ENCODE measurements around the gene BTG2. TPM values are rescaled to one million over a fixed set of nuclear protein-coding genes. Genes with fewer than 3 reads are reported as not detected.

Gene BTG2
- total RNA-seq, 1 donor from 2014 or later: 178 TPM

GRCh38 chr1:203338335-203339036 is 33.2 kb downstream of the BTG2 start:
- no peak for DNase-seq (ENCODE audit: low spot score)

- DNase-seq (ENCODE audit: low spot score): no peak
These were observed 34.9 kb downstream of the BTG2 start for GRCh38 chr1:203340112-203340790.

DNA sequence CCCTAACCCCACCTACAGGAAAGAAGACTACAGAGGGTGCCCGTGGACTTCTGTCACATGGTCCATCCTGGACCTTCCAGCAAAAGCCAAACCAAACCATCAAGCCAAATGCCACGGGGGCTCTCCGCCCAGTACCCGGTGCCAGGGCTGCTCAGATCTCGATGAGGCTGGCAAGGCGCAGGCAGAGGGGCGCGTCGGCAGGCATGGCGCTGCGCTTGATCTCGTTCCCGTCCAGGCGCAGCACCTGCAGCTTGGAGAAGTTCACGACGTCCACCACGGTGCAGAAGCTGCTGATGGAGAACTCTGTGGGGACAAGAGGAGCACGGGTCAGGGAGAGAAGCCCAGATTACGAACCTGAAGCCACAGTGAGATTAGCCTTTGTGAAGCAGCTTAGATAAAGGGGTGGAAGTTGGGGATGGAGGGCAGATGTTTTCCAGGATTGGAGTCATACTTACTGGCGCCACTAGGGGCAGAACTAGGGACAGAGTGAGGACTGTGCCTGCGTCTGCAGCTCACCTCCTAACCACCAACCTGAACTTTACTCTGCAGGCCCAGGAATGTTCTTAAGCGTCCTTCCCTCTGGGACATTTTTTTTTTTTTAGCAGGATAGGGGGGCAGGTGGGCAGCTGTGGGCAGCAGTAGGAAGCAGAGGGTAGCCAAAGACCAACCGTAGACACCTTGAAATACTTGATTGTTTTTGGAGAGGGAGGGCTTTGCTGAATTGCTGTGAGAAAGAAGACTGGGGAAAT is 37.0 kb downstream of the BTG2 start:
- no peak for DNase-seq (ENCODE audit: low spot score)

DNA sequence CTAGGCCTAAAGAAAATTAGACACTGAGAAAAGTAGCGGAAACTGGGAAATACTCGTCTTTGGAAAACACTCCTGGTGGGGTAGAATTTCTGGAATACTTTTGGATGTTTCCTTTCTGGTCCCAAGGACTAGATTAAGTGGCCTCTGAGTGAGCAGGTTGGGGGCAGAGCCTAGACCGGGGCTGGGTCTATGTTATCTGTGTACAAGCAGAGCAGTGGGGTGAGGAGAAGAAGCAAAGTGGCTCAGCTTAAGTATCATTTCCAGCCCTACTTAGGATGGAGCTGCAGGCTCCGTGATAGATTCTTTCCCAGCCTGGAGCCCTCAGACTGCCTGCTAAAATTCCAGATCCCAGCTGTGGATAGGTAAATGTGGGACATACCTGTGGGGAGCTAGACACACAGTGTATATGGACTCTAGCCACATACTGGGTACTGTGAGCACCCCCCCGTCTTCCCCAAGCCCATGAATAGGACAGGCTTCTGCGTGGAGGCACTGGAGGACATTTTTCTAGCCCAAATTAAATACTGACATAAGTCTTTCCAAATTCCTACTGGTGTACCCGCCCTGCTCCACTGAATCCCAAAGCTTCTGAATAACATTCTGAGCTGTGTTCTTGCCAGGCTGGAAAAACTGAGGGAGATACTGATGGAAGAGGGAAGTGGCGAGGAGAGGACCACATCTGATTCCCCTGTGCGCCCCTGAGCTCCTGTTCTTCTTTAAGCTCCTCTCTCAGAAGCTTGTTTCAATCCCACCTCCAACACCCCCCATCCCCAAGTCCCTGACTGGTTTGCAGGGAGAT is 38.8 kb downstream of the BTG2 start:
- DNase-seq (ENCODE audit: low spot score): no peak

DNA sequence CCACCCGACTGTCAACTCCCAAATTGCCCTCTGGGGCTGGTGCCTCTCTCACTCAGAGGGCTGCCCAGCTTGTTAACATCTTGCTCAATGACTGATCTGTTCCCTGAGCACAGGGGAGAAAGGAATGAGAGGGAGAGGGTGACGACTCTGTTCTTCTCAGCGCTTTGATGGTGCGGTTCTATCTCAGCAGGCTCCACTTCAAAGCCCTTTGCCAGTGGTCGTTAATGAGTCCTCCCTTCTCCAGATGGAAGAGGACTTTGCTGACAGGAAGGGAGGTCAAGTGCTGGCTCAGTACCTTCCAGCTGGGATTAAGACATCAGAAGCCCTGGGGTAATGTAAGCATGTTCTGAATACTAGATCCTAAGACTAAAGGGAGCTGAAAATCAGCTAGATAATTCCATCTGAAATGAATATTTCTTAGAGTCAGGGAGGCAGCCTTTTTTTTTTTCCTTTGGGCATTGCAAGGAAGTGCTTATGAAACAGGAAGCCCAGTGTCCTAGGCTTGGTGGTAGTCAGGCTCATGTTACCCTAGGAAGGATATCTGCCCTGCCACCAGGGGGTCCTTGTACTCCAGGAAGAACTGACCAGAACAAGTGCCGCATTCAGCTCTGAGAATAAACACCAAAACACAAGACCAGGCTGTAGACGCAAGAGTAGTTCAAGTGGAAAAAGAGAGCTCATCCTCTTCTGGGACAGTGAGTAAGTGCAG is 40.9 kb downstream of the BTG2 start:
- DNase-seq (ENCODE audit: low spot score): no peak

DNA sequence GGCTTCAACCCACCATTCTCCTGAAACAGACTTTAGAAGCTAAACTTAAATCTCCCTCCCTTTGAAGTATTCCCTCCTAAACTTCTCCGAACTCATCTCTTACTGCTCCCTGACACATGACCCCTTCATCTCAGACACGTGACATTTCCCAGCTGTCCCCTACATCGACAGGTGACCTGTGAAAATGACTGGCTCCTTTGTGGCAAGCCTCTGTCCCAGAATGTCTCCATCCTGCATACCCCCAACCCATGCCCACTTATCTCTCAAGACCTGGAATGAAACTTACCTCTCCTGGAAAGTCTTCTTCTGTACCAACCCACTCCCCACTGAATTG is 41.4 kb downstream of the BTG2 start:
- no peak for DNase-seq (ENCODE audit: low spot score)

GRCh38 chr1:203349166-203349565 is 43.8 kb downstream of the BTG2 start:
- DNase-seq (ENCODE audit: low spot score): no peak

DNA sequence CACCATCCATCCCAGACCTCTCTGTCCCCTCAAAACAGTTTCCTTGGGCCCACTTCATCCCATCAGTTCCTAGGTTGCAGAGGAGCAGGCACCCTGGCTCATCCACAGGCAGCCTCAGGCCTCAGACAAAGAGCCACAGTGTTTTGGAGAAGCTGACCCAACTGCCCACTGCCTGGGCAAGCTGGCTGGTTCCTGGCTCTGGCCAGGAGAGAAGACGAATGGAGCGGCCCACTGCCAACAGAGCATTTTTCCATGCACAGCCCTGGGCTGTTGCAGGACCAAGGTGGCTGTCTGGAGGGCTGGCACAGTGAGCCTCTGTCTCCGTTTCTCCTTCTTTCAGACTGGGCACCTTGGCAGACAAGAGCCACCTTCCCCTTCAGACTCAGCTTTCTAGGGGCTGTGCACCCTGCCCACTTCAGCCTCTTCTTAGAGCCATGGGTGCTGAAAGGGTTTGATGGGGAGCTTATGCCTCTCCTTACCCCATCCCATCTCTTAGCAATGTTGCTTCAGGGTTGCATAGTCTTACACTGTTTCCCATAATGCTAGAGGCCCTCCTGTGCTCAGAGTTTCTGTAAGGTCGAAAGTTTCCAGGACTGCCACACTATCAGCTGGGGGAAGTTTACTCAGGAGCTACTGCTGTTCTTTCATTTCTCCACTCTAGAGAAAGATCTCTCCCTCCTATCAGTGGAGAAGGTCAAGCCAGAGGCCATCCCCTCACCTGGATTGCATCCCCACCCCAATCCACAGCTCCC is 44.6 kb downstream of the BTG2 start:
- DNase-seq (ENCODE audit: low spot score): no peak

DNA sequence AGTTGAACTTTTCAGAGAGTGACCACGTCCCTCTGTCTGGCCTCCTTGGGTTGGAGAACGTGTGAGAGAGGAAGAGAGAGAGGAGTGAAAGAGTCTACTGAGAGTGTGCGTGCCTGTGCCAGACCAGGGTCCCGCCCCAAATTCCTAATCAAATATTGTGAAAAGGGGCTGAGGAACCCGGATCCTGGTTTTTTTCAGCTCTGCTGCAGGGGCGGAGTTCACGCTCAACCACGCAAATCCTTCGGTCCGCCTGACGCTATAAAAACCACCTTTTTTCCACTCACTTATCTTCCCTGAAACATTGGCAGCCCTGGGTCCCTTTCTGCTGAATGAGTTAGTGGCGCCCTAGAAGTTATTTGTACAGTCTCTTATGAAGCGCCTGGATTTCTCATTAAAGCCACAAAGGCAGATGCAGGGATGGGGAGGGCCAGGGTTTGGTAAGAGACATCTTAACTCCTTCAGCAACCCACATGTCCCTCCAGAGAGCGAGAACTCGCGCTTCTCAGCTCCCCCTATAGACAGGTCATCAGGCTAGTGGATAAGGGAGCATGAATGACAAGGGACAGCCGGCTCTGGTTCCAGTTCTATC is 45.8 kb downstream of the BTG2 start, which contains the start of gene FMOD:
Gene FMOD (minus strand): TSS at position 86 of the 589 bp plus-strand sequence. CDS start 2,852 bp downstream, outside the sequence.
- DNase-seq (ENCODE audit: low spot score): no peak

- DNase-seq (ENCODE audit: low spot score): no peak
These were observed 48.2 kb downstream of the BTG2 start for GRCh38 chr1:203353486-203353885.

GRCh38 chr1:203354246-203354645 is 48.9 kb downstream of the BTG2 start:
- no peak for DNase-seq (ENCODE audit: low spot score)

DNA sequence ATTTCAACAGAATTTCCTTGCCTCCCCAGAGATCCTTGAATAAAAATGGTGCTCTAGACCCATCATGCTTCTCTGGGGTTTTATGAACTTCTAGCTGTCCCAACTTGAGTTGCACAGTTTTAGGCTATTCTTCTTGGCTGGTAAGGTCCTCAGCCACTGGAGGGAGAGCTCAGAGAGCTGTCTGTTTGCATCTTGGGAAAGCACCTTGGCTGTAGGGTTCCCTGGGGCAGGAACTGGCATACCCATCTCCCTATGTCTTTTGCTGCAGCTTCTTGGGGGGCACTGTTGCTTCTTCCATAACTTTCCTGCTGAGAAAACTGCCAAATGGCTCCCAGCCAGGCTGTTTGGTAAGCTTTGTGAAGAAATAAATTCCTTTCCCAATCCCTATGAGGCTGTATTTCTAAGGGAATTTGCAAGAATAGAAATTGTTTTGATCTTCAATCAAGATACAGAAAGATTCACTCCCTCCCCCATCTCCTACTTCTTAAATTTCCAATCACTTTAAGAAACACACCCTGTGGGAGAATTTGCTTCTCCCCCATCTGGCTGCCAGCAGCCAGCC is 53.8 kb downstream of the BTG2 start:
- DNase-seq (ENCODE audit: low spot score): no peak

Other genes starting within 250 kb of the BTG2 start
- gene MYOG, start 219.5 kb upstream of the BTG2 start, total RNA-seq: not detected
- 2.7 TPM for gene ADORA1, start 177.8 kb upstream of the BTG2 start, total RNA-seq
- 0.22 TPM for gene MYBPH, start 129.7 kb upstream of the BTG2 start, total RNA-seq
- gene CHI3L1, start 118.8 kb upstream of the BTG2 start, total RNA-seq: 346 TPM
- 17.4 TPM for gene CHIT1, start 75.8 kb upstream of the BTG2 start, total RNA-seq
- 95.2 TPM for gene FMOD, start 45.6 kb downstream of the BTG2 start, total RNA-seq
- 80.0 TPM for gene PRELP, start 170.3 kb downstream of the BTG2 start, total RNA-seq
- gene OPTC, start 188.6 kb downstream of the BTG2 start, total RNA-seq: not detected

Data from mesenteric fat pad (tissue), 1 donor.